Spleen (tissue), 7 donors: ENCODE data around the gene RIMS1.

Experiments
- CTCF ChIP-seq, 11 experiments: fragments of 200-600 bp in 7 of 11; fragments of 450-650 bp in 4 of 11; sonication (generic) in 4 of 11; IDR thresholded peaks in 8 of 11; conservative IDR thresholded peaks in 3 of 11; 1 replicate in 7 of 11; 2 replicates in 4 of 11; pipeline versions ENCODE4 v1.4.0 to v1.8.0; 2016 to 2021; ENCODE audit warnings: antibody characterized with exemption in 11 of 11, inconsistent platforms in 4 of 11, mild to moderate bottlenecking in 1 of 11
- POLR2A ChIP-seq, 3 donors: fragments of 450-650 bp; IDR thresholded peaks; one replicate each; pipeline ENCODE4 v1.5.1; 2017; ENCODE audit warnings: antibody characterized with exemption in 3 of 3, mild to moderate bottlenecking in 1 of 3
- POLR2AphosphoS5 ChIP-seq, 3 donors: sonication (generic); formaldehyde crosslinking; IDR thresholded peaks; one replicate each; pipeline ENCODE4 v1.5.1; 2017; ENCODE audit warnings: antibody characterized with exemption in 3 of 3
- donor health status: DM: no; HTN: no; CAD: no; lungs with moderate emphysema.
- donor health status: DM: no; HTN: no; CAD: no.
- donor health status: DM: no; HTN: no; CAD: no.

DNA sequence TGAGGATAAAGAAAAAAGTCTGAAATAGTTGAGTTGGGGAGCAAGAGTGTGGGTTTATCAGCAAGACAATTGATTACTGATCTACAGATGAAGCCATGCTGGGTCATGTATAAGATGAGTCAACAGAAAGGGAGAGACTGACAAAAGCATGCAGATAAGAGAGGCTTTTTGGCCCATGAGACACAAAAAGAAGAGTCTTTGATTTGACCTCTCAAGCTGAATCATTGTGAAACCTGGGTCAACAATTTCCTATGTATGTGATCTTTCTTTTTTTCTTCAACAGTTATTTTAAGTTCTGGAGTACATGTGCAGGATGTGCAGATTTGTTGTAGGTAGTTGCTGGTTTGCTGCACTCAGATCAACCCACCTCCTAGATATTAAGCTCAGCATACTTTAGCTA is 15.9 kb downstream of the RIMS1 start:
- TF ChIP-seq POLR2A (IDR thresholded peaks at IDR 0.05) (no peak), CTCF (IDR thresholded peaks at IDR 0.05 in 8 of 11, conservative IDR thresholded peaks at IDR 0.05 in 3 of 11) (no peak), POLR2AphosphoS5 (IDR thresholded peaks at IDR 0.05) (no peak)
